Measurements from ENCODE around the gene ARL17A. TPM values are rescaled to one million over a fixed set of nuclear protein-coding genes. Genes with fewer than 3 reads are reported as not detected.
"Not testable (repeated sequence)": the region's sequence is repeated elsewhere in the genome, so short reads cannot be mapped to it uniquely, and the experiment has no call there.

The ARL17A gene
- total RNA-seq (2014; rRNA removed; shearing (Covaris generic); ENCODE audit: low replicate concordance) = 2.2 and 12.7 TPM in 2 replicates

GRCh38 chr17:46579083-46580075 is at the start of gene ARL17A:
Gene ARL17A (minus strand): TSS chr17:46579691. CDS start chr17:46576322, 3,369 bp downstream.
- DNase-seq (ENCODE audit: low read depth); in situ Hi-C loops (cut with HindIII; ENCODE audit: low pct_unique_long_range_greater_than_20kb, low sequenced_read_pairs): not testable (repeated sequence)

GRCh38 chr17:46628753-46629436 is 49.4 kb upstream of the ARL17A start:
- DNase-seq (ENCODE audit: low read depth); in situ Hi-C loops (cut with HindIII; ENCODE audit: low pct_unique_long_range_greater_than_20kb, low sequenced_read_pairs): not testable (repeated sequence)

GRCh38 chr17:46627452-46627851 is 48.0 kb upstream of the ARL17A start:
- DNase-seq (ENCODE audit: low read depth); in situ Hi-C loops (cut with HindIII; ENCODE audit: low pct_unique_long_range_greater_than_20kb, low sequenced_read_pairs): not testable (repeated sequence)

- DNase-seq (ENCODE audit: low read depth); in situ Hi-C loops (cut with HindIII; ENCODE audit: low pct_unique_long_range_greater_than_20kb, low sequenced_read_pairs): not testable (repeated sequence)
Measured at GRCh38 chr17:46624726-46625125, 45.2 kb upstream of the ARL17A start.

GRCh38 chr17:46623790-46624189 is 44.3 kb upstream of the ARL17A start:
- DNase-seq (ENCODE audit: low read depth); in situ Hi-C loops (cut with HindIII; ENCODE audit: low pct_unique_long_range_greater_than_20kb, low sequenced_read_pairs): not testable (repeated sequence)

GRCh38 chr17:46618975-46619374 is 39.5 kb upstream of the ARL17A start:
- in situ Hi-C loops (cut with HindIII; ENCODE audit: low pct_unique_long_range_greater_than_20kb, low sequenced_read_pairs); DNase-seq (ENCODE audit: low read depth): not testable (repeated sequence)

- in situ Hi-C loops (cut with HindIII; ENCODE audit: low pct_unique_long_range_greater_than_20kb, low sequenced_read_pairs); DNase-seq (ENCODE audit: low read depth): not testable (repeated sequence)
Measured at GRCh38 chr17:46617121-46617520, 37.6 kb upstream of the ARL17A start.

GRCh38 chr17:46613876-46614275 is 34.4 kb upstream of the ARL17A start:
- in situ Hi-C loops (cut with HindIII; ENCODE audit: low pct_unique_long_range_greater_than_20kb, low sequenced_read_pairs) = not testable (repeated sequence)

GRCh38 chr17:46611304-46611703 is 31.8 kb upstream of the ARL17A start:
- in situ Hi-C loops (cut with HindIII; ENCODE audit: low pct_unique_long_range_greater_than_20kb, low sequenced_read_pairs); DNase-seq (ENCODE audit: low read depth): not testable (repeated sequence)

More at GRCh38 chr17:46613876-46614275, 34.4 kb upstream of the ARL17A start:
- DNase-seq (ENCODE audit: low read depth) = not testable (repeated sequence)

- in situ Hi-C loops (cut with HindIII; ENCODE audit: low pct_unique_long_range_greater_than_20kb, low sequenced_read_pairs); DNase-seq (ENCODE audit: low read depth): not testable (repeated sequence)
Measured at GRCh38 chr17:46603125-46603524, 23.6 kb upstream of the ARL17A start.

GRCh38 chr17:46600767-46601166 is 21.3 kb upstream of the ARL17A start:
- in situ Hi-C loops (cut with HindIII; ENCODE audit: low pct_unique_long_range_greater_than_20kb, low sequenced_read_pairs); DNase-seq (ENCODE audit: low read depth): not testable (repeated sequence)

- DNase-seq (ENCODE audit: low read depth); in situ Hi-C loops (cut with HindIII; ENCODE audit: low pct_unique_long_range_greater_than_20kb, low sequenced_read_pairs): not testable (repeated sequence)
Measured at GRCh38 chr17:46598344-46598931, 18.9 kb upstream of the ARL17A start.

- in situ Hi-C loops (cut with HindIII; ENCODE audit: low pct_unique_long_range_greater_than_20kb, low sequenced_read_pairs); DNase-seq (ENCODE audit: low read depth): not testable (repeated sequence)
Measured at GRCh38 chr17:46591332-46591731, 11.8 kb upstream of the ARL17A start.

- in situ Hi-C loops (cut with HindIII; ENCODE audit: low pct_unique_long_range_greater_than_20kb, low sequenced_read_pairs) = not testable (repeated sequence)
Measured at GRCh38 chr17:46590157-46591146, 11.0 kb upstream of the ARL17A start, which contains the start of gene NSF. Gene NSF (plus strand): TSS chr17:46590669. CDS start chr17:46590776, 107 bp downstream.

GRCh38 chr17:46585444-46585843 is 6.0 kb upstream of the ARL17A start:
- in situ Hi-C loops (cut with HindIII; ENCODE audit: low pct_unique_long_range_greater_than_20kb, low sequenced_read_pairs); DNase-seq (ENCODE audit: low read depth): not testable (repeated sequence)

More at GRCh38 chr17:46590157-46591146, 11.0 kb upstream of the ARL17A start, which contains the start of gene NSF:
- DNase-seq (ENCODE audit: low read depth) = not testable (repeated sequence)

- DNase-seq (ENCODE audit: low read depth); in situ Hi-C loops (cut with HindIII; ENCODE audit: low pct_unique_long_range_greater_than_20kb, low sequenced_read_pairs): not testable (repeated sequence)
Measured at GRCh38 chr17:46580082-46580481, 591 bp upstream of the ARL17A start.

- DNase-seq (ENCODE audit: low read depth); in situ Hi-C loops (cut with HindIII; ENCODE audit: low pct_unique_long_range_greater_than_20kb, low sequenced_read_pairs): not testable (repeated sequence)
Measured at GRCh38 chr17:46571796-46572195, 7.7 kb downstream of the ARL17A start.
